ENCODE measurements around the gene VPS4A.
"Not testable (repeated sequence)": the region's sequence is repeated elsewhere in the genome, so short reads cannot be mapped to it uniquely, and the experiment has no call there.

Gene VPS4A

GRCh38 chr16:69328854-69329316 is 17.7 kb downstream of the VPS4A start:
- FAIRE-seq = no peak

DNA sequence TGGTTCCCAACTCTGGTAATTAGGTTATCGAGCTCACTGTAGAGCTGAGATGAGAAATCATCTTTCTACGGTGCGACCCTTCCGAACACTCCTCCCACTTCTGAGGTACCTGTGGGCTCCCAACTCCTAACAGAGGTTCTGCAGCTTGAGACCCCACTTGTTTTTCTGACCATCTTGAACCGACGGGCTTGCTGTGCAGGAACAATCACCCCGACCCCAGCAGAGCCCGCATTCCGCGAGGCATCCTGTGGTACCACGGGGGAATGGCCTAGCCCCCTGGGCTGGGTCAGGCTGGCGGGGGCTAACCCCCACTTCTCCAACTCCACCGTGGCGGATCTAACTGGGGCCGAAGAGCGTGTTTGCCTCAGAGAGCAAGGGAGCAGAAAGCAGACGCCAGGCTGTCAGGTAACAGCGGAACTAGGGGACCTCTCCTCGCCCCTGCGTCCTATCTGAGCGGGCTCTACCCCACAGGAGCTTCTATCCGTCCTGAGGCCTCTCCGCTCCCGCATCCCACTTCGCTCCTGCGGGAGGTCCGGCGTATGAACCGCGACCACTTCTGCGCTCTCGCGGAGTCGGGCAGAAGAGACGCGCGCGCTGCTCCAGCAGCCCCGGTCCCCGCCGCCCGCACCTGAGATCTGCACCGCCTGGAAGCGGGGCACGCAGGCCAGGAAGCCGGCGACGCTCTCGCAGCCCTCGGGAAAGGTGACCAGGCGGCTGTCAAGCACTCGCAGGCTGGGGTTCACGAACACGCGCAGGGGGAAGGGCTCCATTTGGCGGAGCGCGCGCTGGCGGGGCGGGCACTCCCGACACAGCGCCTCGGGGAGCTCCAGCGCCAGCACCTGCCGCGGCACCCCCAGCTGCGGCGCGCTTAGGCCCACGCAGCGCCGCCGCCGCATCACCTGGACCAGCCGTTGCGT is 18.5 kb downstream of the VPS4A start:
- no peak for FAIRE-seq

- no peak for FAIRE-seq
Measured at GRCh38 chr16:69330286-69331109, 19.3 kb downstream of the VPS4A start, which contains the start of gene PDF. Gene PDF, minus strand, starts transcription at chr16:69330588. Its CDS starts 18 bp downstream, at chr16:69330570.

- FAIRE-seq = no peak
Measured at GRCh38 chr16:69334696-69335095, 23.5 kb downstream of the VPS4A start.

DNA sequence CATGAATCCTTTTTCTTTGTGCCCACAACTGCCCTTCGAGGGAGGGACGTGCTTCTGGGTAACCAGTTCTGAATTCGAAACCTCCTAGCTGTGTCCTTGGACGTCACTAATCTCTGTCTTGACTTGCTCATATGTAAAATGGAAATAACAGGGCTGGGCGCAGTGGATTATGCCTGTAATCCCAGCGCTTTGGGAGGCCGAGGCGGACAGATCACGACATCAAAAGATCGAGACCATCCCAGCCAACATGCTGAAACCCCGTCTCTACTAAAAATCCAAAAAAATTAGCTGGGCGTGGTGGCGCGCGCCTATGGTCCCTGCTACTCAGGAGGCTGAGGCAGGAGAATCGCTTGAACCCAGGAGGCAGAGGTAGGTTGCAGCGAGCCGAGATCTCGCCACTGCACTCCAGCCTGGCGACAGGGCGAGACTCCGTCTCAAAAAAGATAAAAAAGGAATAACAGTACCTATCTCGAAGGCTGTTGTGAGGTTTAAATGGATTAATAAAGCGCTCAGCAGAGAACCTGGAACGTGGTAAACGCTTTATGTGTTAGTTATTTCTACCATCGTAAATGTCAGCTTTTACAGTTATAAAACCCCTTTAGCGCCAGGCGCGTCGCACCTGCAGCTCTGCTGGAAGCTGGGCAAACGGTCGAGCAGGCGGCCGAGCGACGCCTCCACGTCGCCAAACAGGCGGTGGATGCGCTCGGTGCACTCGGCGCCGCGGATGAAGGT is 27.6 kb downstream of the VPS4A start:
- FAIRE-seq = no peak

- peak; percentile 98 for FAIRE-seq
Measured at GRCh38 chr16:69339289-69340094, 28.3 kb downstream of the VPS4A start, which contains the start of the genes COG8 and NIP7. Gene COG8, minus strand, starts transcription at chr16:69339564. Its CDS starts 12 bp downstream, at chr16:69339552. Gene NIP7, plus strand, starts transcription at chr16:69339772. Its CDS starts 58 bp downstream, at chr16:69339830.

GRCh38 chr16:69340095-69340644 is 29.0 kb downstream of the VPS4A start:
- no peak for FAIRE-seq

- no peak for FAIRE-seq
Measured at GRCh38 chr16:69344171-69344570, 33.0 kb downstream of the VPS4A start.

GRCh38 chr16:69345923-69346322 is 34.8 kb downstream of the VPS4A start:
- no peak for FAIRE-seq

DNA sequence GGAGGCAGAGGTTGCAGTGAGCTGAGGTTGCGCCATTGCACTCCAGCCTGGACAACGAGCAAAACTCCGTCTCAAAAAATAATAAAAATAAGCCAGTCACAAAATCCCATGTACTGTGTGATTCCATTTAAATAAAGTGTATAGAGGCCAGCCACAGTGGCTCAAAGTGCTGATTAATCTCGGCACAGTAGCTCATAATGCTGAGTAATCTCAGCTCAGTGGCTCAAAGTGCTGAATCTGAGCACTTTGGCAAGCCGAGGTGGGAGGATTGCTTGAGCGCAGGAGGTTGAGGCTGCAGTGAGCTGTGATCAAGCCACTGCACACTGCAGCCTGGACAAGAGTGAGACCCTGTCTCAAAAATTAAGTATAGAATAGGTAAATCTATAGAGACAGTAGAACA is 35.5 kb downstream of the VPS4A start:
- FAIRE-seq = no peak

DNA sequence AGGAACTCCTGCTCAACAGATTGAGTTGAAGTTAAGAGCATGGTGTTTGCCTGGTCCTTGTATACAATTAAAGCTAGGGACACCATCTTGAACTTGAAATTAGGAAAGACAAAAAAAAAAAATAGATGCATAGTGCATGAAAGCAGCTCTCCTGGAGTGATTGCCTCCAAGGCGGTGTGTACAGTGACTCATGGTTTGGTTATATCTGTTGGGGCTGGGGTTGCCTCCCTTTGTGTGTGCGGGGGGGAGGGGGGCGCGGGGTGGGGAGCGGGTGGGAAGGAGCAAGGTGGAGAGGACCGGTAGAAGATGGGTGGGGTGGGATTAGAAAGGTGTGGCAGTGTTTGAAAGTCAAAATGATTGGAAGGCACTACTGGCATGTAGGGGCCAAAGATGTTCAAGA is 37.1 kb downstream of the VPS4A start:
- no peak for FAIRE-seq

DNA sequence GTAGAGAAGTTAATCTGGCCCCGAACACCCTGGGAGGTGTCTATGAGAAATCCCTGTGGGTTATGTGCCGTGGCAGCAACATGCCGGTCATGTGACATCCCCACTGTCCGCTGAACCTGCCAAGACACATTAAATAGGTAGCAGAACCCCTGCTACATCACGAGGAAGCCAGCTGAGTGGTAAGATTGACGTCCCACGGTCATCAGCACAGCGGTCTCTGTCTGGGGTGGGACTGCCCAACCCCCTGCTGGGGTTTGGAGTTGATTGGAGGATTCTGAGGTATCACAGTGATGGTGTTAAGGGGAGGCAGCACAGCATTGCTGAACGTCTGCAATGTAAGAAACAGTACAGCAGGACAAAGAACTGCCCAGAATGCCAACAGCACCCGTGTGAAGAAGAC is 38.4 kb downstream of the VPS4A start:
- FAIRE-seq = no peak

- FAIRE-seq = no peak
Measured at GRCh38 chr16:69350536-69351133, 39.5 kb downstream of the VPS4A start.

DNA sequence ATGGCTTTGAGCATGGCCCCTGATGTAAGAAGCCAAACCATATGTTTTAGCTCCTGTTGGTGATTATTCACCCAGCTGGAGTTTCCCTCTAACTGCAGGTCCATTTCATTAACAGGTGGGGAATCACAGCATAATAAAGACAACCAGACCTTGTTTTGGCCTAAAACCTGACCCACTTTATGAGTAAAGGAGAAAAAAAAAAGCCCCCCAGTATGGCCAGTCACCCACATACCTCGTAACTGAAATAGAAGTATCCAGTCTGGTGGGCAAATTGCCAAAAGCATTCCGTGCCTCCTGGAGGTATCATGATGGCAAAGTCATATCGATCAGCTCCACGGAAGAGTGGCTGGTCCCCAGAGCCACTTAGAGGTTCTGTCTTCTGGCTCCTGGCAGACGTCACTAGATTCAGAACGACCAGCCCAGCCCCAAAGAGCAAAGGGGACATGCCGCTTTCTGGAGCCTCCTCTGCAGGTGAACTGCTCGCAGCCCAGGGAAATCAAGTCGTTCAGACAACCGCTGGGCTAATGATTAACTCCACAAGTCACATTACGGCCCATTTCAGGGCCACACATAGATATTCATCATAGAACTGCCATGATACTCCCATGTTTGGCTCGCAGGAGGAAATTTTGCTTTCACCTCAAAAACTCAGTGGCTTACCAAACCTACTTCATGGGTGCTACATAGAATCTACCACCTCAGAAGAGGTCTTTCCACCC is 40.3 kb downstream of the VPS4A start, which contains the start of gene TMED6:
Gene TMED6, minus strand, starts transcription at position 478 of the 719 bp plus-strand sequence. Its CDS starts 33 bp downstream, at position 445.
- no peak for FAIRE-seq

- not testable (repeated sequence) for FAIRE-seq
Measured at GRCh38 chr16:69360070-69360469, 48.9 kb downstream of the VPS4A start.

GRCh38 chr16:69363281-69363717 is 52.1 kb downstream of the VPS4A start:
- no peak for FAIRE-seq

DNA sequence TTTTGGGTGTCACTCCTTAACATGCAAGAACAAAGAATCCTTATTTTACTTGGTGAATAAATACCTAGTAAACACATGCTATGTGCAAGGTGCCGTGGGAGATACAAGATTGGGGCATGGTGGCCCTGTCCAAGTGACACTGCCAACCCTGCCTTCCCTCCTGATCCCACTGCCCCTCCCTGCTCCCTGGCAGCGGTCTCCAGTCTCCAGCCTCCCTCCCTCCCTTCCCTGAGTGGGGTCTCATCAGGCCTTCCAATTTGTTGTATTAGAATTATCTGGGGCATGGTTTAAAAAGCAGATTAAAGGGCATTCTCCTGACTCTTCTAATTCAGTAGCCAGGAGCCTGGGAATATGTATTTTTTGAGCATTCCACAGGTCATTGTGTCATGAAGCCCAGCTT is 52.9 kb downstream of the VPS4A start:
- FAIRE-seq = no peak

DNA sequence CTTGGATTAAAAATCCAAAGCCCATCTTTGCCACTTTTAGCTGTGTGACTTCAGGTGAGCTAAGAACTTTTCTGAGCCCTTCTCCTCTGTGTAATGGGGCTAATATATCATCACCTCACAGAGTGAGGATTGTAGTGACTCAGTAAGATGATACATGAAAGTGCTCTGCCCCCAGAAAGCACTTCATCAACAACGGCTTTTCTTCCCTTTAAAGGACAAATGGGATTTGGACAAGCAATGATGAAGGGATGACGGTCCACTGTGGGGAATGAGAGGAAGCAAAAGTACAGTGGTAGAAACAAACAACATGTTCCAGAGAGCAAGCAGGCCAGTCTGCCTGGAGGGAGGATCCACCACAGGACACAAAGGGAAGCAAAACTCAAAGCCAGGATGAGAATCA is 54.8 kb downstream of the VPS4A start:
- no peak for FAIRE-seq

- FAIRE-seq = no peak
Measured at GRCh38 chr16:69366431-69366830, 55.3 kb downstream of the VPS4A start.

- FAIRE-seq = no peak
Measured at GRCh38 chr16:69367980-69368379, 56.8 kb downstream of the VPS4A start.
